Vagina (tissue), 2 donors: ENCODE measurements around the gene UBQLN1. TPM values are rescaled to one million over a fixed set of nuclear protein-coding genes. Genes with fewer than 3 reads are reported as not detected.

ENCODE experiments used
- DNase-seq, 2 donors: peaks; one replicate each; pipeline ENCODE4 v3.0.0-alpha.2; 2017; ENCODE audit errors: extremely low spot score in 2 of 2
- H3K27ac ChIP-seq: fragments of 200-600 bp; sonication (generic); one replicate; pipeline ENCODE4 v1.5.1; 2019
- H3K27me3 ChIP-seq: fragments of 200-600 bp; sonication (generic); one replicate; pipeline ENCODE4 v1.5.1; 2019
- H3K36me3 ChIP-seq, 2 donors: fragments of 200-600 bp; sonication (generic); one replicate each; pipeline ENCODE4 v1.5.1; 2017 to 2019
- H3K4me1 ChIP-seq: fragments of 200-600 bp; sonication (generic); one replicate; pipeline ENCODE4 v1.5.1; 2019
- H3K4me3 ChIP-seq, 2 donors: fragments of 200-600 bp; sonication (generic); 1 replicate in 1 of 2; 2 replicates in 1 of 2; pipeline ENCODE4 v1.5.1; 2016 to 2019
- H3K9me3 ChIP-seq: fragments of 200-600 bp; sonication (generic); one replicate; pipeline ENCODE4 v1.5.1; 2019
- POLR2A ChIP-seq, 2 donors: fragments of 450-650 bp; IDR thresholded peaks; one replicate each; pipeline ENCODE4 v1.6.1; 2017; ENCODE audit warnings: antibody characterized with exemption in 2 of 2, mild to moderate bottlenecking in 2 of 2, moderate library complexity in 2 of 2
- POLR2AphosphoS5 ChIP-seq, 2 donors: sonication (generic); formaldehyde crosslinking; IDR thresholded peaks; one replicate each; pipeline ENCODE4 v1.9.0; 2017; ENCODE audit warnings: antibody characterized with exemption in 2 of 2, mild to moderate bottlenecking in 2 of 2, low read depth in 1 of 2; ENCODE audit not compliant: insufficient read depth in 1 of 2
- intact Hi-C: fragments of 100-400 bp; cut with DNase I; formaldehyde crosslinking; loops from one replicate; pipeline ENCODE4 v1.15.1; 2023
- total RNA-seq: library from RNA; depleted of rRNA; stranded (reverse); fragments of >200 nt; gene quantifications from one replicate; pipeline ENCODE4 v1.2.3, GENCODE V29; 2016
- TF ChIP-seq, protein P1 (sequence below), 3 experiments: fragments of 450-650 bp in 2 of 3; fragments of 200-600 bp in 1 of 3; sonication (generic) in 1 of 3; IDR thresholded peaks; one replicate each; pipeline ENCODE4 v1.5.1; 2017 to 2019; ENCODE audit warnings: antibody characterized with exemption in 3 of 3, mild to moderate bottlenecking in 2 of 3, moderate library complexity in 2 of 3

UBQLN1 gene
- total RNA-seq, 1 donor from 2014 or later: 90.8 TPM

DNA sequence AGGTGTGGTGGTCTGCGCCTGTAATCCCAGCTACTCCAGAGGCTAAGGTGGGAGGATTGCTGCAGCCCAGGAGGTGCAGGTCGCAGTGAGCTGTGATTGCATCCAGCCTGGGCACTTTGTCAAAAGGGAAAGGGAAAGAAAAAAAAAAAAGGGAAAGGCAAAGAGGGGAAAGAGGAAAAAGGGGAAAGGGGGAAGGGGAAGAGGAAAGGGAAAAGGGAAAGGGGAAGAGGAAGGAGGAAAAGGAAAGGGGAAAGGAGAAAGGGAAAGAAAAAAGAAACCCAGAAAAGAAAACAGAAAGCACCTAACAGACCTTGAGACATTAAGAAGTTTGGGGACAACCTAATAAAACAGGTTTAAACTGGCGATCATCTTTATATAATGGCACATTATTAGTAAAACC, 44.8 kb downstream of the UBQLN1 start:
- no peaks in the 10 kb centered on the region for H3K9me3 ChIP-seq
- intact Hi-C loops: no loop called here
- TF ChIP-seq, protein P1, sequence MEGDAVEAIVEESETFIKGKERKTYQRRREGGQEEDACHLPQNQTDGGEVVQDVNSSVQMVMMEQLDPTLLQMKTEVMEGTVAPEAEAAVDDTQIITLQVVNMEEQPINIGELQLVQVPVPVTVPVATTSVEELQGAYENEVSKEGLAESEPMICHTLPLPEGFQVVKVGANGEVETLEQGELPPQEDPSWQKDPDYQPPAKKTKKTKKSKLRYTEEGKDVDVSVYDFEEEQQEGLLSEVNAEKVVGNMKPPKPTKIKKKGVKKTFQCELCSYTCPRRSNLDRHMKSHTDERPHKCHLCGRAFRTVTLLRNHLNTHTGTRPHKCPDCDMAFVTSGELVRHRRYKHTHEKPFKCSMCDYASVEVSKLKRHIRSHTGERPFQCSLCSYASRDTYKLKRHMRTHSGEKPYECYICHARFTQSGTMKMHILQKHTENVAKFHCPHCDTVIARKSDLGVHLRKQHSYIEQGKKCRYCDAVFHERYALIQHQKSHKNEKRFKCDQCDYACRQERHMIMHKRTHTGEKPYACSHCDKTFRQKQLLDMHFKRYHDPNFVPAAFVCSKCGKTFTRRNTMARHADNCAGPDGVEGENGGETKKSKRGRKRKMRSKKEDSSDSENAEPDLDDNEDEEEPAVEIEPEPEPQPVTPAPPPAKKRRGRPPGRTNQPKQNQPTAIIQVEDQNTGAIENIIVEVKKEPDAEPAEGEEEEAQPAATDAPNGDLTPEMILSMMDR (IDR thresholded peaks at IDR 0.05): no peak
- no peak for TF ChIP-seq POLR2A (IDR thresholded peaks at IDR 0.05)
- no peak for TF ChIP-seq POLR2AphosphoS5 (IDR thresholded peaks at IDR 0.05; ENCODE audit: insufficient read depth in 1 of 2, low read depth in 1 of 2)
- H3K27ac ChIP-seq: no peak overlapping the region
- H3K4me1 ChIP-seq: no peaks in the 10 kb centered on the region
- DNase-seq: no peak
- no peak overlapping the region for H3K4me3 ChIP-seq
- H3K36me3 ChIP-seq: peaks cover 0 to 68% of the 10 kb centered on the region in 2 donors
- H3K27me3 ChIP-seq: no peaks in the 10 kb centered on the region

DNA sequence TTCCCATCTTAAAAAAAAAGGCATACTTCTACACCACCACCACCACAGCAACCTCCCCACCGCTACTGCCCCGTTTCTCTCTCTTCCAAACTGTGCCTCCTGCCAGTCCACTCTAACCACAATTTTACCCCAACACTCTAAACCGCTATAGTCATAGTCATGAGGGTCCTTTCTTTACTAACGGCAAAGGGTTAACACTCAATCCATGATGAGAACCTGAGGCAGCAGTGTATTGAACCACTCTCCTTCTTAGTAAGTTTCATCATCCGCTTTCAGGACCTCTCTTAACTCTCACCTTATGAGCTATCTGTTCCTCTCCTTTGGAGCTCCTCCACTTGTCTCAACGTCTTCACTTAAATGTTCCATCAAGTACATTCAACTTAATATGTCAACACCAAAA, 50.8 kb downstream of the UBQLN1 start:
- Histone ChIP-seq H3K4me1 (no peaks in the 10 kb centered on the region), H3K36me3 (peaks cover 0 to 76% of the 10 kb centered on the region in 2 donors), H3K27ac (no peak overlapping the region), H3K9me3 (no peaks in the 10 kb centered on the region), H3K27me3 (no peaks in the 10 kb centered on the region), H3K4me3 (no peak overlapping the region)
- TF ChIP-seq POLR2A (IDR thresholded peaks at IDR 0.05) (no peak), POLR2AphosphoS5 (IDR thresholded peaks at IDR 0.05; ENCODE audit: insufficient read depth in 1 of 2, low read depth in 1 of 2) (no peak)
- TF ChIP-seq, protein P1 (IDR thresholded peaks at IDR 0.05): no peak
- intact Hi-C loops: no loop called here
- DNase-seq: no peak

DNA sequence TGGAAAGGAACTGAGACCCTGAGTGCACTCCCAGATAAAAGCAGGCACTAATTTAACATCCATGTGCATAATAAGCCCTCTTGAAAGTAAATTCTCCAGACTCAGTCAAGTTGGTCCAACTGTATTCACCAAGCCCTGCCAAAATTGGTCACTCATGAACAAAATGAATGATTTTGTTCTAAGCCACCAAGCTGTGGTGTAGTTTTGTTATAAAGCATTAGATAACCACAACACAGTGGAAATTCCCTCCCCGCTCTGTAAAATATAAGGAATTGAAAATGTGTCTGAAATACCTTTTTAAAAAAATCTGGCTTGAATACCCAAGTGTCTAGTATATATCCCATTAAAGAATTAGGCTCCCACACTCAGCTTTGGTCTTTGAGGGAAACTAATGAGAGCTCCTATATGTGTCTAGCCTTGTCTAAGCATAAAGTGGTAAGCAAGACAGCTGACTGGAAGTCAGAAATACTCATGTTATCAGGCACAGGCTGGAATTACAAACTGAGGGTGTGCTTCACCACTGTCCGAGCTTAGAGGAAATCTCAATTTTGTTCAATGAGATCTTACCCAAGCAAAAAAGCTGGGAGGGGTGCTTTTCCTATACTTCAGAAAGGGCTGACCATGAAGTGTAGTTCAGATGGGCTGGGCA, 51.6 kb downstream of the UBQLN1 start:
- Histone ChIP-seq H3K4me1 (no peaks in the 10 kb centered on the region), H3K36me3 (peaks cover 0 to 74% of the 10 kb centered on the region in 2 donors), H3K27ac (no peak overlapping the region), H3K9me3 (no peaks in the 10 kb centered on the region), H3K4me3 (no peak overlapping the region), H3K27me3 (no peaks in the 10 kb centered on the region)
- intact Hi-C loops: no loop called here
- TF ChIP-seq POLR2AphosphoS5 (IDR thresholded peaks at IDR 0.05; ENCODE audit: insufficient read depth in 1 of 2, low read depth in 1 of 2) (no peak), POLR2A (IDR thresholded peaks at IDR 0.05) (no peak)
- TF ChIP-seq, protein P1 (IDR thresholded peaks at IDR 0.05): no peak
- no peak for DNase-seq

GRCh38 chr9:83655433-83655832, 52.3 kb downstream of the UBQLN1 start:
- DNase-seq: no peak
- no peaks in the 10 kb centered on the region for H3K27me3 ChIP-seq
- H3K4me3 ChIP-seq: no peak overlapping the region
- H3K27ac ChIP-seq: no peak overlapping the region
- TF ChIP-seq POLR2A (IDR thresholded peaks at IDR 0.05) (no peak), POLR2AphosphoS5 (IDR thresholded peaks at IDR 0.05; ENCODE audit: insufficient read depth in 1 of 2, low read depth in 1 of 2) (no peak)
- TF ChIP-seq, protein P1 (IDR thresholded peaks at IDR 0.05): no peak
- H3K4me1 ChIP-seq: no peaks in the 10 kb centered on the region
- no peaks in the 10 kb centered on the region for H3K9me3 ChIP-seq
- peaks cover 0 to 68% of the 10 kb centered on the region in 2 donors for H3K36me3 ChIP-seq
- intact Hi-C loops: no loop called here

- Histone ChIP-seq H3K4me1 (no peaks in the 10 kb centered on the region), H3K27me3 (no peaks in the 10 kb centered on the region), H3K27ac (no peak overlapping the region), H3K36me3 (peaks cover 0 to 46% of the 10 kb centered on the region in 2 donors), H3K4me3 (no peak overlapping the region), H3K9me3 (no peaks in the 10 kb centered on the region)
- TF ChIP-seq, protein P1 (IDR thresholded peaks at IDR 0.05): no peak
- TF ChIP-seq POLR2A (IDR thresholded peaks at IDR 0.05) (no peak), POLR2AphosphoS5 (IDR thresholded peaks at IDR 0.05; ENCODE audit: insufficient read depth in 1 of 2, low read depth in 1 of 2) (no peak)
- intact Hi-C loops: no loop called here
- no peak for DNase-seq
Observed at GRCh38 chr9:83652433-83652832, 55.3 kb downstream of the UBQLN1 start.
